ENCODE results near the gene HYOU1.

GRCh38 chr11:119030029-119030328, 27.0 kb downstream of the HYOU1 start:
- no peak for TF ChIP-seq CTCF (IDR thresholded peaks at IDR 0.05; ENCODE audit: borderline replicate concordance, extremely low read depth, low read length, poor library complexity, severe bottlenecking)
- TF ChIP-seq EZH2 (IDR thresholded peaks at IDR 0.05; ENCODE audit: borderline replicate concordance, low read depth, low read length, severe bottlenecking): no peak

Measured in DND-41 (cell line).